ENCODE results near the gene GADL1. TPM values are rescaled to one million over a fixed set of nuclear protein-coding genes. Genes with fewer than 3 reads are reported as not detected.

Gene GADL1
- polyA plus RNA-seq, 6 donors from 2014 or later: not detected

- Mint-ChIP-seq H3K27ac (peak overlapping the region; percentile 51 to 90 (median 69)), H3K9me3 (no peaks in the 10 kb centered on the region), H3K4me1 (peaks cover 28 to 66% (median 43%) of the 10 kb centered on the region in 3 donors), H3K36me3 (peaks cover 9 to 15% of the 10 kb centered on the region in 2 donors), H3K27me3 (no peaks in the 10 kb centered on the region), H3K4me3 (peak overlapping the region in 2 of 8 donors; percentile 5 to 29)
- DNase-seq (no peak), ATAC-seq (ENCODE audit: low read depth in 2 of 2) (no peak)
Measured at GRCh38 chr3:30696403-30696819, 198.1 kb downstream of the GADL1 start.

GRCh38 chr3:30695302-30696061 is 199.0 kb downstream of the GADL1 start:
- peaks cover 35 to 69% (median 52%) of the 10 kb centered on the region in 3 donors for H3K4me1 Mint-ChIP-seq
- H3K9me3 Mint-ChIP-seq: no peaks in the 10 kb centered on the region
- no peaks in the 10 kb centered on the region for H3K27me3 Mint-ChIP-seq
- ATAC-seq (ENCODE audit: low read depth in 2 of 2): no peak
- H3K4me3 Mint-ChIP-seq: no peak overlapping the region
- DNase-seq: no peak
- H3K27ac Mint-ChIP-seq: peak overlapping the region; percentile 17 to 90 (median 66)
- peaks cover 18 to 20% of the 10 kb centered on the region in 2 donors for H3K36me3 Mint-ChIP-seq

DNA sequence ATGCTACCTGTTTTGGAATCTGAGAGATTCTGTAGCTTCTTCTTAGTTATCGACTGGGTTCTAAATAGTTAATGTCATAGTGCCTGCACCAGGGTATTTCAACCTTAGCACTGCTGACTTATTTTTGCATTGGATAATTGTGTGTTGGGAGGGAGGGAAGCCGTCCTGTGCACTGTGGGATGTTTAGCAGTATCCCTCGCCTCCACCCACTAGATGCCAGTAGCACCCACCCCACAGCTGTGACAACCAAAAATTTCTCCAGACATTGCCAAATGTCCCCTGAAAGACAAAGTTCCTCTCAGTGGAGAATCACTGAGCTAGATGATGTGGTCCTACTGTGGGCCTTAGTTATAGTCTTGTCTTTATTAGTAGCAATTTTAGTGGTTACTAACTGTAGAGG is 199.8 kb downstream of the GADL1 start:
- no peak overlapping the region for H3K4me3 Mint-ChIP-seq
- H3K9me3 Mint-ChIP-seq: no peaks in the 10 kb centered on the region
- H3K27me3 Mint-ChIP-seq: no peaks in the 10 kb centered on the region

GRCh38 chr3:30694148-30694547 is 200.3 kb downstream of the GADL1 start:
- ATAC-seq (ENCODE audit: low read depth in 2 of 2) (no peak), DNase-seq (no peak)
- Mint-ChIP-seq H3K36me3 (peaks cover 23 to 27% of the 10 kb centered on the region in 2 donors), H3K9me3 (no peaks in the 10 kb centered on the region), H3K4me3 (no peak overlapping the region), H3K27ac (peak overlapping the region in 1 of 6 donors; percentile 76), H3K27me3 (no peaks in the 10 kb centered on the region), H3K4me1 (peaks cover 40 to 80% (median 65%) of the 10 kb centered on the region in 3 donors)

More for the DNA sequence above, 199.8 kb downstream of the GADL1 start:
- ATAC-seq (ENCODE audit: low read depth in 2 of 2): no peak
- peak overlapping the region in 3 of 6 donors; percentile 37 to 76 (median 73) for H3K27ac Mint-ChIP-seq
- peaks cover 37 to 76% (median 60%) of the 10 kb centered on the region in 3 donors for H3K4me1 Mint-ChIP-seq
- DNase-seq: no peak
- peaks cover 23% of the 10 kb centered on the region in 2 donors for H3K36me3 Mint-ChIP-seq

GRCh38 chr3:30693470-30694120 is 200.9 kb downstream of the GADL1 start:
- Mint-ChIP-seq H3K4me3 (peak overlapping the region in 1 of 8 donors; percentile 29), H3K36me3 (peaks cover 23 to 31% of the 10 kb centered on the region in 2 donors), H3K9me3 (no peaks in the 10 kb centered on the region), H3K27me3 (no peaks in the 10 kb centered on the region), H3K27ac (peak overlapping the region in 2 of 6 donors; percentile 69 to 82), H3K4me1 (peaks cover 46 to 86% (median 70%) of the 10 kb centered on the region in 3 donors)
- DNase-seq (peak; percentile 63), ATAC-seq (ENCODE audit: low read depth in 2 of 2) (peak; percentile 91)

- Mint-ChIP-seq H3K27me3 (no peaks in the 10 kb centered on the region), H3K4me1 (peaks cover 52 to 89% (median 79%) of the 10 kb centered on the region in 3 donors), H3K9me3 (no peaks in the 10 kb centered on the region), H3K4me3 (no peak overlapping the region), H3K27ac (peak overlapping the region; percentile 6 to 69 (median 56)), H3K36me3 (peaks cover 30 to 40% of the 10 kb centered on the region in 2 donors)
- ATAC-seq (ENCODE audit: low read depth in 2 of 2): no peak
- DNase-seq: no peak
Measured at GRCh38 chr3:30692498-30693130, 201.8 kb downstream of the GADL1 start.

GRCh38 chr3:30691944-30692343 is 202.5 kb downstream of the GADL1 start:
- Mint-ChIP-seq H3K4me3 (no peak overlapping the region), H3K4me1 (peaks cover 51 to 87% (median 78%) of the 10 kb centered on the region in 3 donors), H3K27ac (peak overlapping the region in 4 of 6 donors; percentile 6 to 86 (median 56)), H3K9me3 (no peaks in the 10 kb centered on the region), H3K27me3 (no peaks in the 10 kb centered on the region), H3K36me3 (peaks cover 36 to 44% of the 10 kb centered on the region in 2 donors)
- ATAC-seq (ENCODE audit: low read depth in 2 of 2): no peak
- DNase-seq: no peak

DNA sequence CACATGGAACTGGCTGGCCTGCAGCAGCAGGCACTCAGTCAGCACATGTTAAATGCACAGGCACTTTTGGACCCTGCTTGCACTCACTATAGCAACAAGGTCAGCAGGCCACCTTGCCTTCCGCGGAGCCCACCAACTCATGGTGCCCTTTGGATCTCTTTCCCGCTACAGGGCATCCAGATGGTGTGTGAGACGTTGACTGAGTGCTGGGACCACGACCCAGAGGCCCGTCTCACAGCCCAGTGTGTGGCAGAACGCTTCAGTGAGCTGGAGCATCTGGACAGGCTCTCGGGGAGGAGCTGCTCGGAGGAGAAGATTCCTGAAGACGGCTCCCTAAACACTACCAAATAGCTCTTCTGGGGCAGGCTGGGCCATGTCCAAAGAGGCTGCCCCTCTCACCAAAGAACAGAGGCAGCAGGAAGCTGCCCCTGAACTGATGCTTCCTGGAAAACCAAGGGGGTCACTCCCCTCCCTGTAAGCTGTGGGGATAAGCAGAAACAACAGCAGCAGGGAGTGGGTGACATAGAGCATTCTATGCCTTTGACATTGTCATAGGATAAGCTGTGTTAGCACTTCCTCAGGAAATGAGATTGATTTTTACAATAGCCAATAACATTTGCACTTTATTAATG is 203.1 kb downstream of the GADL1 start:
- ATAC-seq (ENCODE audit: low read depth in 2 of 2): no peak
- H3K36me3 Mint-ChIP-seq: peaks cover 42 to 44% of the 10 kb centered on the region in 2 donors
- H3K4me1 Mint-ChIP-seq: peaks cover 54 to 81% (median 75%) of the 10 kb centered on the region in 3 donors
- H3K9me3 Mint-ChIP-seq: no peaks in the 10 kb centered on the region
- H3K27me3 Mint-ChIP-seq: no peaks in the 10 kb centered on the region
- H3K27ac Mint-ChIP-seq: peak overlapping the region in 5 of 6 donors; percentile 69 to 93 (median 86)
- DNase-seq: no peak
- no peak overlapping the region for H3K4me3 Mint-ChIP-seq

GRCh38 chr3:30690199-30690598 is 204.3 kb downstream of the GADL1 start:
- H3K36me3 Mint-ChIP-seq: peaks cover 41 to 51% of the 10 kb centered on the region in 2 donors

DNA sequence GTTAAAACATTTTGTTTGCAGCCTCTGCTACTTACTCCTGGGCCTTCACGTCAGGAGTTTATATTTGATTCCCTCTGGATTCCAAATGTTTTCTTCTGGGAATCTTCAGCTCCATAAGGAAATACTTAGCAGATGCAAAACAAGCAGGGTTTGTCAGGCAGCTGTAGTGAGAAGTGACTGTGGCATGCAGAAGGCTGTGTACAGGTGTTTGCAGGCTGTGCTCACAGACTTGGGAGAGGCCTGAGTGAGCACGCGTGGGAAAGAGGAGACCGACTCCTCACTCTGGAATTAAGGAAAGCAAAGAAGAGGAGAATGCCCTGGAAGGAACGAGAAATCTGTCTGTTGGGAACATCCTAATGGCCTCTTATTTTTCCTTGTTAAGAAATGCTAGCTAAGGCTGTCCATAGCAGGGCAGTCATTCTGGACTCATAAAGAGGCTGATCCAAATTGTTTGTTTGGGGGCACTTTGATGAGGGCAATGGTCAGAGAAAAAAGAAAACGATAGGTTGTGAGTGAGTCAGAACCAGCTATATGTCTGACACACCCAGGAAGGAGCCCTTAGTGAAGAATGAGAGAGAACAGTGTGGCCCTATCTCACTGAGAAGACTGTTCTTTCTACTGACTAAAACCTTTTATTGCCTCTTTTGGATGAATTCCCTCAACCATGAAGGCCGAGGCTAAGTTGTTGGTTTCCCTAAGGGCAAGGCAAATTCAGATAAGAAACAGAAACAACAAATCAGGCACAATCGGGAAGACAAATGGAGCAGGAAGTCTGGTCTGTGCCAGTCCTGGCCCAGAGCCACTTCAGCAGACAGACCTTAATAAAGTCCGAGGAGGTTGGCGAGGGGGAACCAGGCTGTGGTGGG is 205.5 kb downstream of the GADL1 start:
- Mint-ChIP-seq H3K36me3 (peaks cover 49 to 59% of the 10 kb centered on the region in 2 donors), H3K9me3 (no peaks in the 10 kb centered on the region), H3K27me3 (no peaks in the 10 kb centered on the region), H3K4me1 (peaks cover 52 to 81% (median 76%) of the 10 kb centered on the region in 3 donors), H3K27ac (peak overlapping the region; percentile 7 to 97 (median 92)), H3K4me3 (peak overlapping the region in 2 of 8 donors; percentile 4 to 32)
- ATAC-seq (ENCODE audit: low read depth in 2 of 2): no peak
- DNase-seq: no peak

More at GRCh38 chr3:30690199-30690598, 204.3 kb downstream of the GADL1 start:
- DNase-seq (no peak), ATAC-seq (ENCODE audit: low read depth in 2 of 2) (no peak)
- peak overlapping the region in 4 of 6 donors; percentile 67 to 93 (median 82) for H3K27ac Mint-ChIP-seq
- no peaks in the 10 kb centered on the region for H3K27me3 Mint-ChIP-seq
- peaks cover 50 to 78% (median 71%) of the 10 kb centered on the region in 3 donors for H3K4me1 Mint-ChIP-seq
- no peaks in the 10 kb centered on the region for H3K9me3 Mint-ChIP-seq
- peak overlapping the region in 2 of 8 donors; percentile 9 to 34 for H3K4me3 Mint-ChIP-seq

DNA sequence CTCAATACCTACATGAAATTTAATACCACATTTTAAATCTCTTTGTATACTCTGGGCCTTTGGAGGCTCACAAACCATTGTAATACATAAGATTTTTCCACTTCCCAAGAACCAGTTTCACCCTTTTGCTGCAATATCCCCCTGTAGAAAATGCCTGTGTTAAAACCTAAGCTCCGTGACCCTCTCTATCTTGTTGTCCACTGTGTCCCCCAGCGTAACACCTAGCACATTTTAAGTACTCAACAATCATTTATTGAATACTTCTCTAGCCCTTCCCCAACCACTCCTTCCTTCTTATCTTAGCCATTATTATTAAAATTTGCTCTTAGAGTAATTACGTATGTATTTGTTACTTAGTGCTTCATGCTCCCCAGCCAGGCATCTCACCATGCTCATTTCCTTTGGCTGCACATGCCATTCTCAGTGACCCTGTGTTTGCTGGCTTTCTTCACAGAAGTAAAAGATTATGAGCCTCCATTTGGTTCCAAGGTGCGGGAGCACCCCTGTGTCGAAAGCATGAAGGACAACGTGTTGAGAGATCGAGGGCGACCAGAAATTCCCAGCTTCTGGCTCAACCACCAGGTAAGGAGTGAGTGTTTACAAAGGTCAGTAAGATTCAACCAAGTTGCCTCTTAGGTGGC is 206.4 kb downstream of the GADL1 start:
- Mint-ChIP-seq H3K9me3 (no peaks in the 10 kb centered on the region), H3K36me3 (peaks cover 52 to 62% of the 10 kb centered on the region in 2 donors)

DNA sequence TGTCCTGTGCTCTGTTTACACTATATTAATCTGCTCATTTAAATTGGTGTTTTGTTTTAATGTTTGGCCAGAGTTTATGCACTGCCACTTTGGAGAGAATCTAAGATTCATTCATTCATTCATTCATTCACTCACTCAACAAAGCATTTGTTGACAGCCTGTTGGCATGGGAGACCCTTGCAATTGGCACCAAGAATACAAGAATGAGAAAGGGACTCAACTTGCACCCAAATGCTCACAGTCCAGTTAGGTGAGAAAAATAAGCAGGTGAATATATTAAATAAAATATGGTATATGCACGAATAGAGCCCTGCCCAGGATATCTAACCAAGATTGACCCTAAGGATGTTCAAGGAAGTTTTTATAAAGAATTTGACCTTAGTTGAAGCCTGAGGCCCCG is 207.7 kb downstream of the GADL1 start:
- no peak for DNase-seq
- Mint-ChIP-seq H3K36me3 (peaks cover 50 to 59% of the 10 kb centered on the region in 2 donors), H3K4me1 (peaks cover 57 to 85% (median 76%) of the 10 kb centered on the region in 3 donors), H3K9me3 (no peaks in the 10 kb centered on the region), H3K27ac (peak overlapping the region in 4 of 6 donors; percentile 16 to 86 (median 70)), H3K4me3 (no peak overlapping the region), H3K27me3 (no peaks in the 10 kb centered on the region)
- no peak for ATAC-seq (ENCODE audit: low read depth in 2 of 2)

More for the DNA sequence above, 206.4 kb downstream of the GADL1 start:
- Mint-ChIP-seq H3K27ac (peak overlapping the region; percentile 77 to 97 (median 92)), H3K4me3 (peak overlapping the region in 1 of 8 donors; percentile 44), H3K4me1 (peaks cover 54 to 82% (median 76%) of the 10 kb centered on the region in 3 donors), H3K27me3 (no peaks in the 10 kb centered on the region)
- ATAC-seq (ENCODE audit: low read depth in 2 of 2): no peak
- no peak for DNase-seq
